Measurements from ENCODE around the gene RMRP. TPM values are rescaled to one million over a fixed set of nuclear protein-coding genes. Genes with fewer than 3 reads are reported as not detected.

The RMRP gene
- total RNA-seq, 1 donor from 2014 or later = 24,340 TPM

DNA sequence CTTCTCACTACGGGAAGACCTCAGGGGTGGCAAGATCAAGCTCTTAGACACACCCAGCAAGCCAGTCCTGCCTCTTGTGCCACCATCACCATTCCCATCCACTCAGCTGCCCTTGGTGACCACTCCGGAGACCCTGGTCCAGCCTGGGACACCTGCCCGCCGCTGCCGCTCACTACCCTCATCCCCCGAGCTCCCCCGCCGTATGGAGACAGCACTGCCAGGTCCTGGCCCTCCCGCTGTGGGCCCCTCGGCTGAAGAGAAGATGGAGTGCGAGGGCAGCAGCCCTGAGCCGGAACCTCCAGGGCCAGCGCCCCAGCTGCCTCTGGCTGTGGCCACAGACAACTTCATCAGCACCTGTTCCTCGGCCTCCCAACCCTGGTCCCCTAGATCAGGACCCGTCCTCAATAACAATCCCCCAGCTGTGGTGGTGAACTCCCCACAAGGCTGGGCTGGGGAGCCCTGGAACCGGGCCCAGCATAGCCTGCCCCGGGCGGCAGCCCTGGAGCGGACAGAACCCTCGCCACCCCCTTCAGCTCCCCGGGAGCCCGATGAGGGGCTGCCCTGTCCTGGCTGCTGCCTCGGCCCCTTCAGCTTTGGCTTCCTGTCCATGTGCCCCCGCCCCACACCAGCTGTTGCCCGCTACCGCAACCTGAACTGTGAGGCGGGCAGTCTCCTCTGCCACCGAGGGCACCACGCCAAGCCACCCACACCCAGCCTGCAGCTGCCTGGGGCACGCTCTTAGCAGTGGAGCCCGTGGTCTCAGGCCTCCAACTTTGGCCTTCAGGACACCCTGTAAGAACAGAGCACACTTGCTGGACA is 48.6 kb downstream of the RMRP start:
- no peak for DNase-seq
- Histone ChIP-seq H3K27me3 (ENCODE audit: low read depth) (no peaks in the 10 kb centered on the region), H3K27ac (no peak overlapping the region), H3K4me3 (no peak overlapping the region), H3K4me1 (peaks cover 19% of the 10 kb centered on the region), H3K36me3 (peaks cover 32% of the 10 kb centered on the region), H3K9me3 (no peaks in the 10 kb centered on the region)
- TF ChIP-seq CTCF (IDR thresholded peaks at IDR 0.05) = no peak
- intact Hi-C loops (cut with DNase I) = no loop called here
- no peak for ATAC-seq

- intact Hi-C loops (cut with DNase I) = no loop called here
- H3K27me3 ChIP-seq (ENCODE audit: low read depth) = no peaks in the 10 kb centered on the region
- ATAC-seq (no peak), DNase-seq (no peak)
- peaks cover 24% of the 10 kb centered on the region for H3K4me1 ChIP-seq
- H3K36me3 ChIP-seq = peaks cover 32% of the 10 kb centered on the region
- no peak for TF ChIP-seq CTCF (IDR thresholded peaks at IDR 0.05)
- H3K9me3 ChIP-seq = no peaks in the 10 kb centered on the region
- no peak overlapping the region for H3K4me3 ChIP-seq
- no peak overlapping the region for H3K27ac ChIP-seq
Measured at GRCh38 chr9:35608221-35608620, 49.6 kb downstream of the RMRP start.

Small RNAs within 50 kb of the gene (microRNA-seq; reads per million reads assigned to microRNA genes)
- not detected for gene MIR4667 (ENCODE audit: borderline number of aligned reads)

Other genes with a start within 250 kb of the RMRP start
- gene RUSC2, start 167.9 kb downstream of the RMRP start, total RNA-seq = 23.6 TPM
- 44.0 TPM for gene TESK1, start 52.8 kb downstream of the RMRP start, total RNA-seq
- 4.5 TPM for gene CD72, start 39.6 kb downstream of the RMRP start, total RNA-seq
- gene SIT1, start 7.1 kb downstream of the RMRP start, total RNA-seq = 1.5 TPM
- 28.9 TPM for gene CCDC107, start 273 bp upstream of the RMRP start, total RNA-seq
- gene ARHGEF39, start 7.2 kb upstream of the RMRP start, total RNA-seq = 1.2 TPM
- gene CA9, start 15.9 kb upstream of the RMRP start, total RNA-seq = not detected
- gene TPM2, start 31.9 kb upstream of the RMRP start, total RNA-seq = 110 TPM
- gene TLN1, start 74.2 kb upstream of the RMRP start, total RNA-seq = 406 TPM
- gene CREB3, start 74.6 kb upstream of the RMRP start, total RNA-seq = 28.1 TPM
- gene GBA2, start 91.2 kb upstream of the RMRP start, total RNA-seq = 68.0 TPM
- 29.6 TPM for gene RGP1, start 91.3 kb upstream of the RMRP start, total RNA-seq
- not detected for gene MSMP, start 96.3 kb upstream of the RMRP start, total RNA-seq
- 20.6 TPM for gene NPR2, start 133.6 kb upstream of the RMRP start, total RNA-seq
- 13.3 TPM for gene SPAG8, start 154.2 kb upstream of the RMRP start, total RNA-seq
- gene HINT2, start 157.0 kb upstream of the RMRP start, total RNA-seq = 32.6 TPM
- 0.32 TPM for gene FAM221B, start 170.7 kb upstream of the RMRP start, total RNA-seq
- 12.6 TPM for gene TMEM8B, start 171.2 kb upstream of the RMRP start, total RNA-seq
- not detected for gene OR13J1, start 212.4 kb upstream of the RMRP start, total RNA-seq
- 8.7 TPM for gene HRCT1, start 248.2 kb upstream of the RMRP start, total RNA-seq

All from lower lobe of right lung (tissue), 2 donors.